Stimulated activated CD4-positive, alpha-beta T cell treated with anti-CD3 and anti-CD28 coated beads, Interleukin-4, amount 100 ng/mL, for 24 hours (primary cell): ENCODE results near the gene CTNNA2.

ENCODE experiments used
- DNase-seq: peaks from one replicate; pipeline ENCODE4 v3.0.0-alpha.2; 2020

The CTNNA2 gene

GRCh38 chr2:79861059-79861374, 348.2 kb downstream of the CTNNA2 start:
- DNase-seq = no peak

GRCh38 chr2:79862756-79863155, 349.9 kb downstream of the CTNNA2 start:
- no peak for DNase-seq

- DNase-seq = no peak
Measured at GRCh38 chr2:79872656-79873055, 359.8 kb downstream of the CTNNA2 start.

- no peak for DNase-seq
Measured at GRCh38 chr2:79874015-79874414, 361.2 kb downstream of the CTNNA2 start.

- no peak for DNase-seq
Measured at GRCh38 chr2:79876430-79876829, 363.6 kb downstream of the CTNNA2 start.

GRCh38 chr2:79882548-79882947, 369.7 kb downstream of the CTNNA2 start:
- no peak for DNase-seq

- peak; percentile 5 for DNase-seq
Measured at GRCh38 chr2:79887747-79888374, 375.0 kb downstream of the CTNNA2 start.

- DNase-seq = no peak
Measured at GRCh38 chr2:79892123-79892522, 379.3 kb downstream of the CTNNA2 start.

GRCh38 chr2:79899196-79899595, 386.3 kb downstream of the CTNNA2 start:
- DNase-seq = no peak

- DNase-seq = no peak
Measured at GRCh38 chr2:79901161-79901560, 388.3 kb downstream of the CTNNA2 start.

GRCh38 chr2:79903222-79904000, 390.6 kb downstream of the CTNNA2 start:
- DNase-seq = no peak

- DNase-seq = no peak
Measured at GRCh38 chr2:79906139-79906890, 393.5 kb downstream of the CTNNA2 start.

GRCh38 chr2:79909521-79909920, 396.7 kb downstream of the CTNNA2 start:
- DNase-seq = no peak

- DNase-seq = no peak
Measured at GRCh38 chr2:79910643-79911042, 397.8 kb downstream of the CTNNA2 start.

GRCh38 chr2:79915455-79915854, 402.6 kb downstream of the CTNNA2 start:
- no peak for DNase-seq

GRCh38 chr2:79916285-79916684, 403.4 kb downstream of the CTNNA2 start:
- no peak for DNase-seq

- DNase-seq = no peak
Measured at GRCh38 chr2:79920512-79921076, 407.7 kb downstream of the CTNNA2 start.

- DNase-seq = no peak
Measured at GRCh38 chr2:79929624-79930023, 416.8 kb downstream of the CTNNA2 start.

GRCh38 chr2:79935046-79935732, 422.3 kb downstream of the CTNNA2 start:
- DNase-seq = no peak

- DNase-seq = peak; percentile 3
Measured at GRCh38 chr2:79935771-79936657, 423.2 kb downstream of the CTNNA2 start.

- no peak for DNase-seq
Measured at GRCh38 chr2:79936715-79937114, 423.9 kb downstream of the CTNNA2 start.

- DNase-seq = no peak
Measured at GRCh38 chr2:79938648-79939047, 425.8 kb downstream of the CTNNA2 start.
